Kidney (tissue), 14 donors: ENCODE data around the gene CDYL. TPM values are rescaled to one million over a fixed set of nuclear protein-coding genes. Genes with fewer than 3 reads are reported as not detected.

Source experiments
- DNase-seq, 5 donors: peaks; one replicate each; pipeline ENCODE4 v3.0.0-alpha.2; 2013 to 2020
- FAIRE-seq: peaks from 2 replicates; lab custom pipeline; 2012; peaks lifted over from hg19 to GRCh38; lab: Jason Lieb, UNC
- H3K27ac ChIP-seq, 2 donors: one replicate each; pipeline ENCODE4 v1.7.0; 2013; ENCODE audit warnings: low read depth in 2 of 2, low read length in 2 of 2, inconsistent platforms in 1 of 2
- H3K27me3 ChIP-seq: one replicate; pipeline ENCODE4 v1.7.1; 2013; ENCODE audit warnings: low read length, inconsistent platforms; ENCODE audit not compliant: control insufficient read depth, insufficient read depth
- H3K36me3 ChIP-seq, 3 donors: one replicate each; pipeline versions ENCODE4 v1.7.0 to v1.7.1; 2013; ENCODE audit warnings: low read length in 3 of 3, control low read depth in 1 of 3, inconsistent platforms in 1 of 3; ENCODE audit not compliant: insufficient read depth in 3 of 3, control insufficient read depth in 2 of 3
- H3K4me1 ChIP-seq, 3 donors: one replicate each; pipeline versions ENCODE4 v1.7.0 to v1.7.1; 2013; ENCODE audit warnings: low read length in 3 of 3, inconsistent platforms in 1 of 3, low read depth in 1 of 3; ENCODE audit not compliant: control insufficient read depth in 2 of 3, insufficient read depth in 2 of 3
- H3K4me3 ChIP-seq, 3 donors: one replicate each; pipeline versions ENCODE4 v1.7.0 to v1.8.1; 2013; ENCODE audit warnings: low read length in 3 of 3, control low read depth in 1 of 3, inconsistent platforms in 1 of 3
- H3K9ac ChIP-seq, 3 donors: one replicate each; pipeline versions ENCODE4 v1.7.0 to v1.7.1; 2013; ENCODE audit warnings: low read length in 3 of 3, control low read depth in 1 of 3, inconsistent platforms in 1 of 3
- H3K9me3 ChIP-seq, 3 donors: one replicate each; pipeline versions ENCODE4 v1.7.0 to v1.7.1; 2013; ENCODE audit warnings: low read length in 3 of 3, control low read depth in 1 of 3, inconsistent platforms in 1 of 3; ENCODE audit not compliant: control insufficient read depth in 2 of 3, insufficient read depth in 1 of 3
- CTCF ChIP-seq: IDR thresholded peaks from 3 replicates; pipeline ENCODE4 v1.5.1; 2012; ENCODE audit warnings: mild to moderate bottlenecking, moderate library complexity, borderline replicate concordance; ENCODE audit not compliant: insufficient read depth; ENCODE audit errors: extremely low read depth
- intact Hi-C: fragments of 100-400 bp; cut with DNase I; formaldehyde crosslinking; loops from one replicate; pipeline ENCODE4 v1.11.1; 2022
- polyA plus RNA-seq: library from polyadenylated mRNA; stranded (reverse); fragments of 350-450 nt; fragmentation: Illumina TruSeq; extraction: RNeasy Lipid Tissue Mini Kit (QIAGEN cat#74804); gene quantifications from one replicate; pipeline ENCODE4 v1.2.3, GENCODE V29; 2014; ENCODE audit warnings: low read depth, low replicate concordance; ENCODE audit not compliant: insufficient read depth
- total RNA-seq: library from RNA; stranded (reverse); fragmentation: NEBNext Ultra II Directional; extraction: Animal tissue kit (Norgen Biotek cat#: 25700); gene quantifications from one replicate; pipeline ENCODE4 v1.2.1, GENCODE V29; 2021
- donor health status: control.
- donor health status: control.
- donor health status: control.
- donor health status: control.
- donor health status: control.
- donor health status: DM: yes; HTN: yes; CAD: no.
- donor health status: Normal renal cell carcinoma (clear cell type).

Gene CDYL
- total and polyA plus RNA-seq, 2 donors from 2014 or later, result 7.4 to 46.8 TPM

GRCh38 chr6:4920914-4921410, 144.8 kb downstream of the CDYL start:
- Histone ChIP-seq H3K9me3 (no peaks in the 10 kb centered on the region), H3K27ac (no peak overlapping the region), H3K4me3 (no peak overlapping the region), H3K36me3 (no peaks in the 10 kb centered on the region), H3K9ac (no peak overlapping the region), H3K4me1 (peaks cover 0 to 5% (median 2%) of the 10 kb centered on the region in 3 donors), H3K27me3 (no peaks in the 10 kb centered on the region)
- TF ChIP-seq CTCF, result no peak
- DNase-seq, result no peak
- intact Hi-C loops, result no loop called here
- FAIRE-seq, result no peak

GRCh38 chr6:4922488-4923037, 146.4 kb downstream of the CDYL start:
- FAIRE-seq, result no peak
- DNase-seq, result no peak

GRCh38 chr6:4923081-4923480, 146.9 kb downstream of the CDYL start:
- no peak overlapping the region for H3K9ac ChIP-seq
- no peak overlapping the region for H3K4me3 ChIP-seq
- H3K27ac ChIP-seq, result no peak overlapping the region
- H3K27me3 ChIP-seq, result no peaks in the 10 kb centered on the region
- TF ChIP-seq CTCF, result no peak
- no peaks in the 10 kb centered on the region for H3K36me3 ChIP-seq
- DNase-seq (no peak), FAIRE-seq (no peak)
- intact Hi-C loops, result no loop called here
- no peaks in the 10 kb centered on the region for H3K9me3 ChIP-seq
- H3K4me1 ChIP-seq, result peaks cover 0 to 5% (median 2%) of the 10 kb centered on the region in 3 donors

More at GRCh38 chr6:4922488-4923037, 146.4 kb downstream of the CDYL start:
- TF ChIP-seq CTCF, result no peak
- no peaks in the 10 kb centered on the region for H3K9me3 ChIP-seq
- H3K36me3 ChIP-seq, result no peaks in the 10 kb centered on the region
- peaks cover 0 to 5% (median 2%) of the 10 kb centered on the region in 3 donors for H3K4me1 ChIP-seq
- H3K9ac ChIP-seq, result no peak overlapping the region
- no peak overlapping the region for H3K27ac ChIP-seq
- no peaks in the 10 kb centered on the region for H3K27me3 ChIP-seq
- H3K4me3 ChIP-seq, result no peak overlapping the region
- intact Hi-C loops, result no loop called here
